GM12892 (cell line): ENCODE measurements around the gene RGS17.
"Not testable (repeated sequence)": the region's sequence is repeated elsewhere in the genome, so short reads cannot be mapped to it uniquely, and the experiment has no call there.

Experiments
- DNase-seq: peaks from one replicate; pipeline ENCODE4 v3.0.0; 2011; ENCODE audit not compliant: insufficient read length
- FAIRE-seq: peaks from 2 replicates; lab custom pipeline; 2011; peaks lifted over from hg19 to GRCh38; lab: Jason Lieb, UNC
- POLR2A ChIP-seq: IDR thresholded peaks from 2 replicates; pipeline ENCODE4 v1.6.1; 2011; ENCODE audit warnings: low read depth, low read length, control low read depth
- POLR2AphosphoS5 ChIP-seq: IDR thresholded peaks from 2 replicates; pipeline ENCODE4 v1.6.1; 2011; ENCODE audit warnings: low read depth, low read length, control low read depth
- TAF1 ChIP-seq: IDR thresholded peaks from 2 replicates; pipeline ENCODE4 v1.6.1; 2011; ENCODE audit warnings: low read depth, mild to moderate bottlenecking, control low read depth, low read length, borderline replicate concordance

RGS17 gene

DNA sequence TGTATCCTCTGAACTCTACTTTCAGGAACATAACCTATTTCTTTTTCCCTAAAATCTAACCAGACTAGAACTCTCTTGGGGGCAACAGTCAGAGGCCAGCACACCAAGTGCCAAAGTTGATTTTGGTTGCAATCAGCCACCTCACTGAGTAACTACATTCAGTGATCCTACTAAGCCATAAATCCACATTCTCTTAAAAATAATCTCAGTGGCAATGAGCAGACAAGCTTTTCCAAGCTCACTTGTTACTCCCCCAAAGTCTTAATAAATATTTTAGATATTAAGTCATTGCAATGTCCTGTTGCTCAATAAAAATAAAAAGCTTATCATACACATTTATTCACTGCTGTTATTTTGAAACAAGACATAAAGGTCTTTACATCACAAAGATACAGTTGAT lies 9.8 kb downstream of the RGS17 start:
- DNase-seq (no peak), FAIRE-seq (no peak)
- no peak for TF ChIP-seq POLR2A
- TF ChIP-seq TAF1: no peak
- no peak for TF ChIP-seq POLR2AphosphoS5

- FAIRE-seq (no peak), DNase-seq (no peak)
- TF ChIP-seq POLR2A: no peak
- no peak for TF ChIP-seq POLR2AphosphoS5
- no peak for TF ChIP-seq TAF1
Measured at GRCh38 chr6:153117986-153118879, 12.8 kb downstream of the RGS17 start.

DNA sequence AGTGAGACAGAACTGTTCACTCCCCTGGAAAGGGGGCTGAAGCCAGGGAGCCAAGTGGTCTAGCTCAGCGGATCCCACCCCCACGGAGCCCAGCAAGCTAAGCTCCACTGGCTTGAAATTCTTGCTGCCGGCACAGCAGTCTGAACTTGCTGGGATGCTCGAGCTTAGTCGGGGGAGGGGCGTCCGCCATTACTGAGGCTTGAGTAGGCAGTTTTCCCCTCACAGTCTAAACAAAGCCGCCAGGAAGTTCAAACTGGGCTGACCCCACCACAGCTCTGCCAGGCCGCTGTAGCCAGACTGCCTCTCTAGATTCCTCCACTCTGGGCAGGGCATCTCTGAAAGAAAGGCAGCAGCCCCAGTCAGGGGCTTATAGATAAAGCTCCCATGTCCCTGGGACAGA lies 20.0 kb downstream of the RGS17 start:
- not testable (repeated sequence) for DNase-seq

DNA sequence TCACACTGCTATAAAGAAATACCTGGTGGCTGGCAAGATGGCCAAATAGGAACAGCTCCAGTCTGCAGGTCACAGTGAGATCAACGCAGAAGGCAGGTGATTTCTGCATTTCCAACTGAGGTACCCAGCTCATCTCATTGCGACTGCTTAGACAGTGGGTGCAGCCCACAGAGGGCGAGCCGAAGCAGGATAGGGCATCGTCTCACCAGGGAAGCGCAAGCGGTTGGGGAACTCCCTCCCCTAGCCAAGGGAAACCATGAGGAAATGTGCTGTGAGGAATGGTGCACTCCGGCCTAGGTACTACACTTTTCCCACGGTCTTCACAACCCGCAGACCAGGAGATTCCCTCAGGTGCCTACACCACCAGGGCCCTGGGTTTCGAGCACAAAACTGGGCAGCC lies 20.5 kb downstream of the RGS17 start:
- not testable (repeated sequence) for DNase-seq, FAIRE-seq

More for the DNA sequence above, 20.0 kb downstream of the RGS17 start:
- FAIRE-seq: not testable (repeated sequence)

GRCh38 chr6:153108315-153108714 lies 22.8 kb downstream of the RGS17 start:
- DNase-seq: no peak
- no peak for FAIRE-seq
- no peak for TF ChIP-seq TAF1

GRCh38 chr6:153106021-153106420 lies 25.1 kb downstream of the RGS17 start:
- FAIRE-seq (no peak), DNase-seq (no peak)
- TF ChIP-seq POLR2A (no peak), TAF1 (no peak), POLR2AphosphoS5 (no peak)

DNA sequence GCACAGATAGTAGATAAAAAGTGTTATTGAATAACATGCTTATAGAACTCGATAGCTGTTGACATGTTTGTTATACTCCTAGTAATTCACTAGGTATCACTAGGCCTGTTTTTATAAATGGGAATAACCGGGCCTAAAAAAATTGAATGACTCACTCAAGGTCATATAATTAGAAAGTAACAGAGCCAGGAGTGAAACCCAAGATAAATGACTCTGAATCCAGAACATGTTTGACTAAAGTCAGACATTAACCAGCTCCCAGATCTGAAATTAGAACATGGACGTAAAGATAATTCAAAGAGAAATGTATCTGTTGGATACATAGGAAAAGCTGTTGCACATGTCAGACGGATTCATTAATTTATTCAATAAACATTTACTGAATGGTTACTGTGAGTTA lies 26.9 kb downstream of the RGS17 start:
- no peak for DNase-seq
- TF ChIP-seq TAF1 (no peak), POLR2A (no peak), POLR2AphosphoS5 (no peak)
- no peak for FAIRE-seq

- no peak for DNase-seq
- TF ChIP-seq POLR2AphosphoS5 (no peak), POLR2A (no peak), TAF1 (no peak)
- FAIRE-seq: no peak
Measured at GRCh38 chr6:153103319-153103655, 27.8 kb downstream of the RGS17 start.

- DNase-seq (no peak), FAIRE-seq (no peak)
- TF ChIP-seq POLR2A: no peak
- TF ChIP-seq POLR2AphosphoS5: no peak
- TF ChIP-seq TAF1: no peak
Measured at GRCh38 chr6:153102605-153103318, 28.3 kb downstream of the RGS17 start.

- no peak for DNase-seq
- no peak for TF ChIP-seq POLR2AphosphoS5
- no peak for FAIRE-seq
Measured at GRCh38 chr6:153101461-153101860, 29.6 kb downstream of the RGS17 start.

GRCh38 chr6:153099636-153100035 lies 31.4 kb downstream of the RGS17 start:
- DNase-seq: no peak
- no peak for TF ChIP-seq POLR2AphosphoS5
- no peak for TF ChIP-seq POLR2A
- TF ChIP-seq TAF1: no peak
- no peak for FAIRE-seq

GRCh38 chr6:153096792-153097191 lies 34.3 kb downstream of the RGS17 start:
- TF ChIP-seq TAF1 (no peak), POLR2AphosphoS5 (no peak), POLR2A (no peak)
- FAIRE-seq (no peak), DNase-seq (no peak)
